Measurements from ENCODE around the gene METTL17. TPM values are rescaled to one million over a fixed set of nuclear protein-coding genes. Genes with fewer than 3 reads are reported as not detected.

METTL17 gene
- total and polyA plus RNA-seq, 2 of the 13 experiments (the other 11 are each of a cell fraction or from before 2014, with no cell fraction given) = 122 to 199 TPM

- TF ChIP-seq PBX2 (CRISPR knock-in tag; IDR thresholded peaks at IDR 0.05) (peak; percentile 82), RFX5 (IDR thresholded peaks at IDR 0.05; ENCODE audit: low read depth, low read length) (no peak), ETV5 (CRISPR knock-in tag; IDR thresholded peaks at IDR 0.05; ENCODE audit: borderline replicate concordance) (peak; percentile 52; the same call in 1 of the 2 replicates), KDM3A (CRISPR knock-in tag; IDR thresholded peaks at IDR 0.05; ENCODE audit: low read depth) (peak; percentile 87), POLR2A (IDR thresholded peaks at IDR 0.05; ENCODE audit: insufficient read depth in 1 of 2, low read depth in 2 of 2, low read length in 2 of 2) (0 out of 4 replicates have a peak, but pooled peaks of 1 of the 2 experiments have one; percentile 23), HIC2 (CRISPR knock-in tag; IDR thresholded peaks at IDR 0.05; ENCODE audit: low read depth) (no peak), HMGXB4 (CRISPR knock-in tag; IDR thresholded peaks at IDR 0.05; ENCODE audit: borderline replicate concordance in 1 of 2, low read depth in 1 of 2) (peak; percentile 61 to 87; a peak in 3 of 4 replicates), KLF9 (CRISPR knock-in tag; IDR thresholded peaks at IDR 0.05; ENCODE audit: low read depth) (peak; percentile 75; the same call in 1 of the 2 replicates), NFYB (CRISPR knock-in tag; IDR thresholded peaks at IDR 0.05) (no peak), MYPOP (CRISPR knock-in tag; IDR thresholded peaks at IDR 0.05) (no peak), RXRA (CRISPR knock-in tag; IDR thresholded peaks at IDR 0.05) (peak; percentile 86; the same call in 1 of the 2 replicates), ZFP1 (CRISPR knock-in tag; IDR thresholded peaks at IDR 0.05) (peak; percentile 81), ZNF576 (CRISPR knock-in tag; IDR thresholded peaks at IDR 0.05) (no peak), FOXK1 (CRISPR knock-in tag; IDR thresholded peaks at IDR 0.05; ENCODE audit: borderline replicate concordance, low read depth) (peak; percentile 38; the same call in 1 of the 2 replicates), BRF2 (CRISPR knock-in tag; IDR thresholded peaks at IDR 0.05) (no peak), FOXC1 (CRISPR knock-in tag; IDR thresholded peaks at IDR 0.05; ENCODE audit: borderline replicate concordance) (peak; percentile 64; the same call in 1 of the 2 replicates), ZNF614 (CRISPR knock-in tag; IDR thresholded peaks at IDR 0.05; ENCODE audit: borderline replicate concordance) (peak; percentile 93), THAP11 (CRISPR knock-in tag; IDR thresholded peaks at IDR 0.05) (peak; percentile 55; the same call in 1 of the 2 replicates), ZNF782 (CRISPR knock-in tag; IDR thresholded peaks at IDR 0.05; ENCODE audit: borderline replicate concordance) (no peak; the same call in 1 of the 2 replicates), FOSL2 (CRISPR knock-in tag; IDR thresholded peaks at IDR 0.05) (0 out of 2 replicates have a peak, but pooled peaks have one; percentile 25), HNF1B (CRISPR knock-in tag; IDR thresholded peaks at IDR 0.05) (peak; percentile 35; the same call in 1 of the 2 replicates), SUZ12 (IDR thresholded peaks at IDR 0.05; ENCODE audit: low read depth, low read length) (no peak)
These were observed 25.0 kb downstream of the METTL17 start (continued) for GRCh38 chr14:21014761-21015190.

All from HepG2 (cell line).